NB4 (cell line): Measurements from ENCODE around the gene STX18.
"Not testable (repeated sequence)": the region's sequence is repeated elsewhere in the genome, so short reads cannot be mapped to it uniquely, and the experiment has no call there.

ENCODE experiments used
- POLR2A ChIP-seq: IDR thresholded peaks from 2 replicates; pipeline ENCODE4 v1.6.1; 2011; ENCODE audit warnings: mild to moderate bottlenecking; ENCODE audit not compliant: insufficient read length; ENCODE audit errors: extremely low read depth
- TF ChIP-seq, protein P1 (sequence below): IDR thresholded peaks from one replicate; pipeline ENCODE4 v1.5.1; 2012; ENCODE audit warnings: low read depth, low read length

- TF ChIP-seq, protein P1, sequence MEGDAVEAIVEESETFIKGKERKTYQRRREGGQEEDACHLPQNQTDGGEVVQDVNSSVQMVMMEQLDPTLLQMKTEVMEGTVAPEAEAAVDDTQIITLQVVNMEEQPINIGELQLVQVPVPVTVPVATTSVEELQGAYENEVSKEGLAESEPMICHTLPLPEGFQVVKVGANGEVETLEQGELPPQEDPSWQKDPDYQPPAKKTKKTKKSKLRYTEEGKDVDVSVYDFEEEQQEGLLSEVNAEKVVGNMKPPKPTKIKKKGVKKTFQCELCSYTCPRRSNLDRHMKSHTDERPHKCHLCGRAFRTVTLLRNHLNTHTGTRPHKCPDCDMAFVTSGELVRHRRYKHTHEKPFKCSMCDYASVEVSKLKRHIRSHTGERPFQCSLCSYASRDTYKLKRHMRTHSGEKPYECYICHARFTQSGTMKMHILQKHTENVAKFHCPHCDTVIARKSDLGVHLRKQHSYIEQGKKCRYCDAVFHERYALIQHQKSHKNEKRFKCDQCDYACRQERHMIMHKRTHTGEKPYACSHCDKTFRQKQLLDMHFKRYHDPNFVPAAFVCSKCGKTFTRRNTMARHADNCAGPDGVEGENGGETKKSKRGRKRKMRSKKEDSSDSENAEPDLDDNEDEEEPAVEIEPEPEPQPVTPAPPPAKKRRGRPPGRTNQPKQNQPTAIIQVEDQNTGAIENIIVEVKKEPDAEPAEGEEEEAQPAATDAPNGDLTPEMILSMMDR = not testable (repeated sequence)
- not testable (repeated sequence) for TF ChIP-seq POLR2A
Observed at GRCh38 chr4:4465238-4465637, 76.6 kb downstream of the STX18 start.
